Measurements from ENCODE around the gene SLC16A3.

DNA sequence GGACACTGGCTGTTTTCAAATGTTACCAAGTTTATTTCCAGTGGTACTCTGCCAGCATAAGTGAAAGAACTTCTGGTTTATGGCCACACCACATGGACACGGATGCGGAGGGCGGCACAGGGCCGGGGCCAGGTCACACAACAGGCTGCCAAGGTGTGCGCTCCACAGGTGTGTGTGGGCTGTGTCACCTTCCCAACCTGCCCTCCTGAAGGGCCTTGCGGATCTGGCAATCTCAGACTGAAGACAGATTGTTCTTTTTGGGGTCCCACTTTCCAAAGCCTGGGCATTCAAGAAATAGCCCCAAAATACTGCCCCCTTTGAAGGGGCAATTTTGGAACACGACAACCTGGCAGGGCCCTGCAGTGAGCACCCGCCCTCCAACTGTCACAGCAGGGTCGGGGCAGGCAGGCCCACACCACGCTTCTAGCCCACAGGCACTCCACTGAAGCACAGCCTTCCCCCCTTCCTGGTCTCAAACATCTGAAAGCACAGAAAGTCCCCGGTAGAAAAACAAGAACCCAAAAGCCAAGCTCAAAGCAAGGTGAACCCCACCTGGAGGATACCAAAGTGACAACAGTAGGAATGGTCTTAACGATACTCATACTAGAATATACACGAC is 41.1 kb downstream of the SLC16A3 start:
- TF ChIP-seq, protein P1, sequence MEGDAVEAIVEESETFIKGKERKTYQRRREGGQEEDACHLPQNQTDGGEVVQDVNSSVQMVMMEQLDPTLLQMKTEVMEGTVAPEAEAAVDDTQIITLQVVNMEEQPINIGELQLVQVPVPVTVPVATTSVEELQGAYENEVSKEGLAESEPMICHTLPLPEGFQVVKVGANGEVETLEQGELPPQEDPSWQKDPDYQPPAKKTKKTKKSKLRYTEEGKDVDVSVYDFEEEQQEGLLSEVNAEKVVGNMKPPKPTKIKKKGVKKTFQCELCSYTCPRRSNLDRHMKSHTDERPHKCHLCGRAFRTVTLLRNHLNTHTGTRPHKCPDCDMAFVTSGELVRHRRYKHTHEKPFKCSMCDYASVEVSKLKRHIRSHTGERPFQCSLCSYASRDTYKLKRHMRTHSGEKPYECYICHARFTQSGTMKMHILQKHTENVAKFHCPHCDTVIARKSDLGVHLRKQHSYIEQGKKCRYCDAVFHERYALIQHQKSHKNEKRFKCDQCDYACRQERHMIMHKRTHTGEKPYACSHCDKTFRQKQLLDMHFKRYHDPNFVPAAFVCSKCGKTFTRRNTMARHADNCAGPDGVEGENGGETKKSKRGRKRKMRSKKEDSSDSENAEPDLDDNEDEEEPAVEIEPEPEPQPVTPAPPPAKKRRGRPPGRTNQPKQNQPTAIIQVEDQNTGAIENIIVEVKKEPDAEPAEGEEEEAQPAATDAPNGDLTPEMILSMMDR (IDR thresholded peaks at IDR 0.05; ENCODE audit: low read depth, low read length): no peak
- no peak for TF ChIP-seq EZH2phosphoT487 (IDR thresholded peaks at IDR 0.05; ENCODE audit: low read depth)

Measured in OCI-LY3 (cell line).